Thyroid gland (tissue), 4 donors: ENCODE results near the gene C6orf47. TPM values are rescaled to one million over a fixed set of nuclear protein-coding genes. Genes with fewer than 3 reads are reported as not detected.
A peak's percentile ranks its signal among the peaks of the same experiment; 100 is the strongest.

Experiments used
- DNase-seq, 2 donors: peaks; one replicate each; pipeline ENCODE4 v3.0.0-alpha.2; 2019
- H3K27ac ChIP-seq, 3 donors: fragments of 200-600 bp; sonication (generic); 1 replicate in 2 of 3; 2 replicates in 1 of 3; pipeline ENCODE4 v1.5.1; 2016 to 2019; ENCODE audit warnings: mild to moderate bottlenecking in 1 of 3, moderate library complexity in 1 of 3
- H3K27me3 ChIP-seq: fragments of 200-600 bp; sonication (generic); one replicate; pipeline ENCODE4 v1.5.1; 2019
- H3K36me3 ChIP-seq, 2 donors: fragments of 200-600 bp; sonication (generic); one replicate each; pipeline ENCODE4 v1.5.1; 2016 to 2019
- H3K4me1 ChIP-seq, 2 donors: fragments of 200-600 bp; sonication (generic); one replicate each; pipeline ENCODE4 v1.5.1; 2017 to 2019
- H3K4me3 ChIP-seq, 3 donors: fragments of 200-600 bp; sonication (generic); replicated peaks in 1 of 3; 1 replicate in 2 of 3; 2 replicates in 1 of 3; pipeline ENCODE4 v1.5.1; 2016; ENCODE audit warnings: mild to moderate bottlenecking in 1 of 3
- H3K9me3 ChIP-seq: fragments of 200-600 bp; sonication (generic); one replicate; pipeline ENCODE4 v1.5.1; 2017
- CTCF ChIP-seq, 6 experiments: fragments of 200-600 bp in 3 of 6; fragments of 450-650 bp in 3 of 6; sonication (generic) in 3 of 6; IDR thresholded peaks; one replicate each; pipeline ENCODE4 v1.5.1; 2016 to 2019; ENCODE audit warnings: antibody characterized with exemption in 6 of 6, mild to moderate bottlenecking in 2 of 6, inconsistent platforms in 1 of 6, moderate library complexity in 1 of 6
- POLR2A ChIP-seq, 2 donors: fragments of 450-650 bp; IDR thresholded peaks; one replicate each; pipeline ENCODE4 v1.6.1; 2017; ENCODE audit warnings: antibody characterized with exemption in 2 of 2, mild to moderate bottlenecking in 2 of 2, moderate library complexity in 1 of 2
- WGBS, 2 donors: methylation state at CpG; one replicate each; pipeline ENCODE4 v1.1.5; 2017; 5-methylcytosine and 5-hydroxymethylcytosine counted together
- intact Hi-C: fragments of 100-400 bp; cut with DNase I; formaldehyde crosslinking; loops from one replicate; pipeline ENCODE4 v1.15.1; 2023
- total RNA-seq, 4 donors: library from RNA; depleted of rRNA; stranded (reverse); fragments of >200 nt; gene quantifications; one replicate each; pipeline ENCODE4 v1.2.3, GENCODE V29; 2016

The C6orf47 gene
- total RNA-seq, 4 donors from 2014 or later, result 23.6 to 32.3 (median 28.7) TPM

- intact Hi-C loops, result no loop called here
- TF ChIP-seq CTCF (IDR thresholded peaks at IDR 0.05), result no peak
- TF ChIP-seq POLR2A (IDR thresholded peaks at IDR 0.05), result no peak
- H3K9me3 ChIP-seq, result no peaks in the 10 kb centered on the region
- H3K27me3 ChIP-seq, result no peaks in the 10 kb centered on the region
- H3K36me3 ChIP-seq, result peaks cover 73 to 77% of the 10 kb centered on the region in 2 donors
- H3K4me1 ChIP-seq, result no peaks in the 10 kb centered on the region
- H3K27ac ChIP-seq, result no peak overlapping the region
- H3K4me3 ChIP-seq, result no peak overlapping the region
- no peak for DNase-seq
- WGBS, 2 donors, result 96 to 97% methylated on average over 11 to 12 of the region's 12 CpGs
These were observed 31.1 kb upstream of the C6orf47 start for GRCh38 chr6:31691564-31692108.

- no peaks in the 10 kb centered on the region for H3K9me3 ChIP-seq
- H3K27ac ChIP-seq, result no peak overlapping the region
- H3K36me3 ChIP-seq, result peaks cover 75 to 76% of the 10 kb centered on the region in 2 donors
- WGBS, 2 donors, result 94 to 95% methylated on average over 6 of the region's 6 CpGs
- TF ChIP-seq POLR2A (IDR thresholded peaks at IDR 0.05) (no peak), CTCF (IDR thresholded peaks at IDR 0.05) (no peak)
- H3K27me3 ChIP-seq, result no peaks in the 10 kb centered on the region
- H3K4me3 ChIP-seq, result no peak overlapping the region
- DNase-seq, result no peak
- intact Hi-C loops, result no loop called here
- no peaks in the 10 kb centered on the region for H3K4me1 ChIP-seq
These were observed 30.5 kb upstream of the C6orf47 start for GRCh38 chr6:31691078-31691463.

GRCh38 chr6:31690231-31691077, 29.9 kb upstream of the C6orf47 start:
- TF ChIP-seq POLR2A (IDR thresholded peaks at IDR 0.05) (no peak), CTCF (IDR thresholded peaks at IDR 0.05) (no peak)
- no peak overlapping the region for H3K4me3 ChIP-seq
- intact Hi-C loops, result no loop called here
- H3K9me3 ChIP-seq, result no peaks in the 10 kb centered on the region
- DNase-seq, result no peak
- H3K36me3 ChIP-seq, result peaks cover 68 to 71% of the 10 kb centered on the region in 2 donors
- no peaks in the 10 kb centered on the region for H3K4me1 ChIP-seq
- no peak overlapping the region for H3K27ac ChIP-seq
- WGBS, 2 donors, result 73% methylated on average over 10 of the region's 10 CpGs
- no peaks in the 10 kb centered on the region for H3K27me3 ChIP-seq

- TF ChIP-seq POLR2A (IDR thresholded peaks at IDR 0.05) (no peak), CTCF (IDR thresholded peaks at IDR 0.05) (peak in 1 of 6 experiments; percentile 17)
- no peaks in the 10 kb centered on the region for H3K27me3 ChIP-seq
- H3K36me3 ChIP-seq, result peaks cover 62 to 63% of the 10 kb centered on the region in 2 donors
- no peaks in the 10 kb centered on the region for H3K9me3 ChIP-seq
- no peak for DNase-seq
- intact Hi-C loops, result loop anchor here (5.0 kb wide), 1 partner anchor 43 kb away; no protein-coding TSS in a partner anchor
- no peak overlapping the region for H3K27ac ChIP-seq
- no peak overlapping the region for H3K4me3 ChIP-seq
- 81 to 83% methylated on average over 11 of the region's 11 CpGs for WGBS, 2 donors
- H3K4me1 ChIP-seq, result no peaks in the 10 kb centered on the region
These were observed 28.9 kb upstream of the C6orf47 start for GRCh38 chr6:31689249-31690110.
